HL-60 (cell line): ENCODE results near the gene SEMA3B.

ENCODE experiments used
- CTCF ChIP-seq: IDR thresholded peaks from one replicate; pipeline ENCODE4 v1.5.1; 2011; ENCODE audit warnings: low read length, control low read depth, inconsistent platforms; ENCODE audit not compliant: insufficient read depth
- POLR2AphosphoS5 ChIP-seq: IDR thresholded peaks from 2 replicates; pipeline ENCODE4 v1.6.1; 2012; ENCODE audit warnings: low read depth

DNA sequence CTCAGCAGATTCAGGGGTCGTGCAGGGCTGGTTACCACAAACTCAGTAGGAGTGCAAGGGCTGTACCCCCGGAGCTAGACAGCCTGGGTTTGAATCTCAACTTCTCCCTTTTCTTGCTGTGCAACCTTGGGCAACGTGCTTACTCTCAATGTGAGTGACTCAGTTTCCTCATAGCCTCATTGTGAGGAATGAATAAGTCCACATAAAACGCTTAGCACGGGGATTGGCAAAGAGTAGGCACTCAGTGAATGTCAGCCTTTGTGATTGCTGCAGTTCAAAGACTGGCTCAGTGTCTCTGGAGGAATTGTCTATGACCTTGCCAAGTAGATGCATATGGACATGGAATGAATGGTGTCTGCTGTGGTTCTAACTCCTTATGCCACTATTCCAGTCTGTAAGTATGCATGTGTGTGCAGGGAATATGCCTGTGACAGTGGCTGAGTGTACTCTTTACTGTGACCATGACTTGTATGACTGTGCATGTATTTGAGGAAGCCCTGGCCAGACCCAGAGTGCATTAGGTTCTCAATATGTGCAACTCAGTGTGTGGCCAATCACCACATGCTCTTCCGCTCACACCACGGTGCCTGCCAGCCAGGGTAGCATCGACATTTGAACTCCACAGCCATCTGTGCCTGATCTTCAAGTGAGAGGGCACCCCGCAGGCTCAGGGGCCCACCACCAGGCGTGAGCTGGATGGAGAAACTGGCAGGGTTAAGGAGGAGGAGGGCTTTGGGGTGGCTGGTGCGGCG is 31.2 kb downstream of the SEMA3B start:
- TF ChIP-seq POLR2AphosphoS5 = peak; percentile 92
- TF ChIP-seq CTCF = no peak
